Muscle of leg (tissue), 11 donors: ENCODE data around the gene SPTBN2. TPM values are rescaled to one million over a fixed set of nuclear protein-coding genes. Genes with fewer than 3 reads are reported as not detected.

Experiments
- DNase-seq: peaks from one replicate; pipeline ENCODE4 v3.0.0; 2013
- H3K27ac ChIP-seq: one replicate; pipeline ENCODE4 v1.5.1; 2013; ENCODE audit warnings: mild to moderate bottlenecking, low read length, control low read depth
- H3K27me3 ChIP-seq: one replicate; pipeline ENCODE4 v1.6.1; 2013; ENCODE audit warnings: low read length; ENCODE audit not compliant: control insufficient read depth, insufficient read depth
- H3K36me3 ChIP-seq: one replicate; pipeline ENCODE4 v1.6.1; 2013; ENCODE audit warnings: low read length; ENCODE audit not compliant: control insufficient read depth, insufficient read depth
- H3K4me1 ChIP-seq: one replicate; pipeline ENCODE4 v1.6.1; 2013; ENCODE audit warnings: low read length; ENCODE audit not compliant: control insufficient read depth, insufficient read depth
- H3K4me3 ChIP-seq: one replicate; pipeline ENCODE4 v1.5.1; 2013; ENCODE audit warnings: low read length, control low read depth
- H3K9me3 ChIP-seq: replicated peaks from 2 replicates; pipeline ENCODE4 v1.6.1; 2013; ENCODE audit warnings: low read depth, low read length; ENCODE audit not compliant: control insufficient read depth
- WGBS: methylation state at CpG from one replicate; pipeline ENCODE4 v1.1.5; 2013; ENCODE audit warnings: missing lambda C conversion rate; ENCODE audit not compliant: insufficient coverage; 5-methylcytosine and 5-hydroxymethylcytosine counted together
- polyA plus RNA-seq, 8 donors: library from polyadenylated mRNA; unstranded; fragments of 120-200 nt; gene quantifications; one replicate each; pipeline versions ENCODE4 v1.2.1 to v1.2.3, GENCODE V29; 2013; ENCODE audit warnings: inconsistent platforms in 1 of 8, low replicate concordance in 1 of 8; ENCODE audit not compliant: insufficient read length in 8 of 8, insufficient read depth in 1 of 8
- total RNA-seq: library from RNA; stranded (reverse); fragments of 120-200 nt; gene quantifications from one replicate; pipeline ENCODE4 v1.2.4, GENCODE V29; 2013

SPTBN2 gene
- total and polyA plus RNA-seq, 9 donors: 8.6 to 19.0 (median 16.2) TPM

- no peak overlapping the region for H3K4me3 ChIP-seq
- H3K27me3 ChIP-seq: no peaks in the 10 kb centered on the region
- H3K36me3 ChIP-seq: peaks cover 3% of the 10 kb centered on the region
- H3K4me1 ChIP-seq: peaks cover 10% of the 10 kb centered on the region
- DNase-seq: no peak
- 82% methylated on average over 25 of the region's 27 CpGs for WGBS
- H3K9me3 ChIP-seq: no peaks in the 10 kb centered on the region
- H3K27ac ChIP-seq: no peak overlapping the region
Observed at GRCh38 chr11:66685276-66686099, 43.5 kb downstream of the SPTBN2 start.

DNA sequence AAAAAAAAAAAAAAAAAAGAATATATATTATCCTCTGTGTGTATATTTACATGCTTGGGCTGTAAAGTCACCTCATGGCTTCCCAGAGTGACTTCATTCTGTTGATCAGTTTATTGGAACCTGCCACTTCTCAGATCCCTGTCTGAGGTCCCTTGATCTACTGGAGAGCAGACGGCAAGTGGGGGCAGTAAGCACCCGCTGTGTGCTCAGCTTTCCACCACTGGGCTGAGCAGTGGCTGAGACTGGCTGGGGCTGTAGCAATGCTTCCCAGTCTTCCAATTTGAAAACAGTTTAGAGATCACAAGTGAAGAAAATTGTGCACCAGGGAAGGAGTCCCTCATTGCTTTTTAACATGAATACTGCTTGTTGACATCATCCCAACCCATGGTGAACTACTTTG is 44.4 kb downstream of the SPTBN2 start:
- H3K27me3 ChIP-seq: no peaks in the 10 kb centered on the region
- WGBS: 91% methylated on average over 2 of the region's 2 CpGs

GRCh38 chr11:66683877-66684276 is 45.1 kb downstream of the SPTBN2 start:
- H3K4me1 ChIP-seq: peaks cover 7% of the 10 kb centered on the region
- no peaks in the 10 kb centered on the region for H3K36me3 ChIP-seq
- H3K4me3 ChIP-seq: no peak overlapping the region
- H3K9me3 ChIP-seq: no peaks in the 10 kb centered on the region
- no peak for DNase-seq
- 100% methylated on average over 2 of the region's 8 CpGs for WGBS
- no peak overlapping the region for H3K27ac ChIP-seq
- no peaks in the 10 kb centered on the region for H3K27me3 ChIP-seq

More for the DNA sequence above, 44.4 kb downstream of the SPTBN2 start:
- Histone ChIP-seq H3K9me3 (no peaks in the 10 kb centered on the region), H3K27ac (no peak overlapping the region), H3K36me3 (no peaks in the 10 kb centered on the region), H3K4me1 (peaks cover 10% of the 10 kb centered on the region), H3K4me3 (no peak overlapping the region)
- DNase-seq: no peak

GRCh38 chr11:66680966-66681645 is 47.9 kb downstream of the SPTBN2 start:
- 90% methylated on average over 4 of the region's 7 CpGs for WGBS
- H3K4me1 ChIP-seq: peaks cover 15% of the 10 kb centered on the region
- no peaks in the 10 kb centered on the region for H3K9me3 ChIP-seq

GRCh38 chr11:66677599-66678375 is 51.2 kb downstream of the SPTBN2 start, which contains the start of gene RBM4B:
Gene RBM4B, minus strand, starts transcription at chr11:66677887. Its CDS starts 808 bp downstream, at chr11:66677079.
- 0% methylated on average over 48 of the region's 61 CpGs for WGBS
- no peaks in the 10 kb centered on the region for H3K9me3 ChIP-seq
- H3K27me3 ChIP-seq: no peaks in the 10 kb centered on the region
- peak within 1 kb of the TSS; percentile 88 for H3K4me3 ChIP-seq
- H3K27ac ChIP-seq: peak within 1 kb of the TSS; percentile 100
- peaks cover 22% of the 10 kb centered on the region for H3K4me1 ChIP-seq
- peak; percentile 99 for DNase-seq
- peaks cover 12% of the 10 kb centered on the region for H3K36me3 ChIP-seq

More at GRCh38 chr11:66680966-66681645, 47.9 kb downstream of the SPTBN2 start:
- Histone ChIP-seq H3K27ac (no peak overlapping the region), H3K36me3 (peaks cover 4% of the 10 kb centered on the region), H3K4me3 (no peak overlapping the region), H3K27me3 (no peaks in the 10 kb centered on the region)
- DNase-seq: no peak

- peaks cover 12% of the 10 kb centered on the region for H3K36me3 ChIP-seq
- no peaks in the 10 kb centered on the region for H3K9me3 ChIP-seq
- H3K4me1 ChIP-seq: peaks cover 22% of the 10 kb centered on the region
- 2% methylated on average over 12 of the region's 27 CpGs for WGBS
- peak overlapping the region; percentile 88 for H3K4me3 ChIP-seq
- peak overlapping the region; percentile 100 for H3K27ac ChIP-seq
- no peaks in the 10 kb centered on the region for H3K27me3 ChIP-seq
- no peak for DNase-seq
Observed at GRCh38 chr11:66676931-66677598, 52.0 kb downstream of the SPTBN2 start.

GRCh38 chr11:66676282-66676919 is 52.6 kb downstream of the SPTBN2 start:
- Histone ChIP-seq H3K4me3 (peak overlapping the region; percentile 88), H3K27me3 (no peaks in the 10 kb centered on the region), H3K27ac (peak overlapping the region; percentile 13), H3K36me3 (peaks cover 12% of the 10 kb centered on the region), H3K4me1 (peaks cover 22% of the 10 kb centered on the region), H3K9me3 (no peaks in the 10 kb centered on the region)
- WGBS: 30% methylated on average over 2 of the region's 16 CpGs
- no peak for DNase-seq

GRCh38 chr11:66674964-66675602 is 53.9 kb downstream of the SPTBN2 start:
- Histone ChIP-seq H3K36me3 (peaks cover 20% of the 10 kb centered on the region), H3K27ac (no peak overlapping the region), H3K4me1 (peaks cover 22% of the 10 kb centered on the region), H3K27me3 (no peaks in the 10 kb centered on the region), H3K4me3 (no peak overlapping the region), H3K9me3 (no peaks in the 10 kb centered on the region)
- no CpG with 5 or more reads among the region's 2 CpGs for WGBS
- DNase-seq: no peak

DNA sequence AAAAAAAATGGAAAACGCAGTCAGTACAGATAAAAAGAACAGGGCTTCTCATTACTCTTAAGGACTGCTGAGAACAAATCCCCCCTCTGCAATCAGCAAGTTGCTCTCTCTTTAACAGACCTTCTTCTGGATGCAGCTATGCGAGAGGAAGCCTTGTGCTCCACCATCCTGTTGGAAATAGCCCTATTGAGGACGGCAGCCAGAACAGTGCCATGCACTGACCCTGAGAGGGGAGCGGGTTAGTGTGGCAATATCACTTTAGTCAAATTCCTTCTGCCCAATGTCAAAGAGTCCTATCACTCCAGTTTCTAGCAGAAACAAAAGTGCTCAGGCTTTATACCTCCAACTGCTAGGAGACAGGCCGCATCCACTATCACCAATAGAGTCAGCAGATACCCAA is 58.2 kb downstream of the SPTBN2 start:
- peaks cover 15% of the 10 kb centered on the region for H3K4me1 ChIP-seq
- H3K36me3 ChIP-seq: peaks cover 44% of the 10 kb centered on the region
- DNase-seq: no peak
- no peaks in the 10 kb centered on the region for H3K9me3 ChIP-seq
- H3K4me3 ChIP-seq: no peak overlapping the region
- H3K27ac ChIP-seq: no peak overlapping the region
- 100% methylated on average over 1 of the region's 5 CpGs for WGBS
- no peaks in the 10 kb centered on the region for H3K27me3 ChIP-seq
